HG03060 (cell line): Measurements from ENCODE around the gene SH3D19.
"Not testable (repeated sequence)": the region's sequence is repeated elsewhere in the genome, so short reads cannot be mapped to it uniquely, and the experiment has no call there.

Source experiments
- ATAC-seq: cut with Tn5 transposase; IDR thresholded peaks from one replicate; pipeline ENCODE4 v1.9.1; 2021; ENCODE audit warnings: low read depth, moderate number of reproducible peaks; ENCODE audit not compliant: unreplicated experiment

The SH3D19 gene

GRCh38 chr4:151322161-151322560, 3.2 kb downstream of the SH3D19 start:
- not testable (repeated sequence) for ATAC-seq

GRCh38 chr4:151321586-151321985, 3.8 kb downstream of the SH3D19 start:
- ATAC-seq: no peak

GRCh38 chr4:151319490-151319889, 5.9 kb downstream of the SH3D19 start:
- ATAC-seq: no peak

GRCh38 chr4:151318307-151319006, 6.9 kb downstream of the SH3D19 start:
- no peak for ATAC-seq

- no peak for ATAC-seq
Observed at GRCh38 chr4:151316645-151317044, 8.8 kb downstream of the SH3D19 start.

- no peak for ATAC-seq
Observed at GRCh38 chr4:151315212-151315886, 10.1 kb downstream of the SH3D19 start.

- ATAC-seq: no peak
Observed at GRCh38 chr4:151314479-151314878, 10.9 kb downstream of the SH3D19 start.

GRCh38 chr4:151314010-151314355, 11.4 kb downstream of the SH3D19 start:
- no peak for ATAC-seq

- no peak for ATAC-seq
Observed at GRCh38 chr4:151313306-151314009, 11.9 kb downstream of the SH3D19 start.

- ATAC-seq: no peak
Observed at GRCh38 chr4:151310124-151310728, 15.2 kb downstream of the SH3D19 start.

GRCh38 chr4:151304755-151305154, 20.6 kb downstream of the SH3D19 start:
- no peak for ATAC-seq

- no peak for ATAC-seq
Observed at GRCh38 chr4:151304226-151304625, 21.2 kb downstream of the SH3D19 start.

- ATAC-seq: no peak
Observed at GRCh38 chr4:151302432-151302831, 23.0 kb downstream of the SH3D19 start.

- ATAC-seq: no peak
Observed at GRCh38 chr4:151297170-151297569, 28.2 kb downstream of the SH3D19 start.

- ATAC-seq: no peak
Observed at GRCh38 chr4:151296227-151296626, 29.2 kb downstream of the SH3D19 start.

- no peak for ATAC-seq
Observed at GRCh38 chr4:151294833-151295496, 30.4 kb downstream of the SH3D19 start.

- no peak for ATAC-seq
Observed at GRCh38 chr4:151292038-151292437, 33.4 kb downstream of the SH3D19 start.

- ATAC-seq: no peak
Observed at GRCh38 chr4:151291485-151291884, 33.9 kb downstream of the SH3D19 start.

- no peak for ATAC-seq
Observed at GRCh38 chr4:151287409-151287808, 38.0 kb downstream of the SH3D19 start.

GRCh38 chr4:151284534-151285245, 40.7 kb downstream of the SH3D19 start:
- ATAC-seq: no peak
